Measurements from ENCODE around the gene ADAMTSL3.
"Not testable (repeated sequence)": the region's sequence is repeated elsewhere in the genome, so short reads cannot be mapped to it uniquely, and the experiment has no call there.

Gene ADAMTSL3

DNA sequence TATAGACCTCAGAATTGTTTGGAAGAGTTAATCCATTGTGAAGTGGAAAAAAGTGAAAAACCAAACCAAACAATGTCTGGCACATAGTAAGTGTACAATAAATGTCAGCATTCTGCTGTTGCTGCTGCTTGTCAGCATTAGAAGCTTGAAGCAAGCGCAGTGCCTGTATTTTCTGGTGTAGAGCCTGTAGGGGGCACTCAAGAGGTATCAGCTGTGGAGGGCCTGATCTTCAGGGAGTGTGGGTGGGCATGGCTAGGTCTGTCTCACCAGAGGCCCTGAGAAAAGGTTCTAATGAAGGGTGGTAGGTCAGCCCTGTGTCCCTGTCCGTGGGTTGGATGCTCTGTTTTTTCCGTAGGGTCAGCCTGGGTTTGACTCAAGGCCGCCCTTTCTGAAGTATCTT is 3.6 kb downstream of the ADAMTSL3 start:
- no peak for DNase-seq

DNA sequence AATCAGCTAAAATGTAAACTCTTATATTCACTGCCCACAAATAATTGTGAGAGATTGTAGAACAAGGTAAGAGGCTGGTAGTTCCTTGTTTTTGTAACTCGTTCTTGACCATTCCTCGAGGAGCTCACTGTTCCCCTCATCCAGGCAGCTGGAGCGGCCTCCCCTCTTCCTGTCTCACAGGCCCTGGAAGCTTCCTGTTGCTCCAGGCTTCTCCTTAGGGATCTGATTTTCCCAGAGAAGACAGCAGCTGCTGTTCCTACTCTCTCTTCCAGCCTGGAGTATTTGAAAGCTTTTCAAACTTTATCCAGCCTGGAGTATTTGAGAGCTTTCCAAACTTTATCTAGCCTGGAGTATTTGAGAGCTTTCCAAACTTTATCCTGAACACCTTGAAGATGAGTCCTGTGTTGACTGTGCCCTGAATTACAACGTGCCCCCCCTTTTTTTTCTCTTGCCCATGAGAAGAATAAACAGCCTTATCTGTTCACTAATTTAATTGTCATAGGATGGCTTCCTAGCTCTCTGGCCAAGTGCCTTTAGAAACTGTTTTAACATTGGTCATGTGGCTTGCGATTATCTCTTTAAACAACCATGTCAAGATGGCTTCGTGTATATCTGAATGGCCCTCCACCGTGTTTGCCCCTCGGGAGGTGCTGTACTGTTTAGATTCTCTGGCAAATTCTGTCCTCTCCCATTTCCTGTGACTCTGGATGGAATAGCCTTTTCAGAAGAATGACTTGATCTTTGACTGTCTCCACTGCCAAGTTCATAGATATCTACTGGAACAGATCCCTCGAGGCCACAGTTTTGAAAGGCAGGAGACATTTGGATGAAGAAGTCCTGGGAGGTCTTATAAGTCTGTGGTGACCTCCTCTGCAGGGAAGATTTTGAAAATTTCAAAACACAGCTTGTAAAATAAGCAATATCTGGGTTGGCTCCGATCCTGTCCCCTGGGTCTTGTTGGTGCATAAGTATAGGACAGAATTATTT is 4.8 kb downstream of the ADAMTSL3 start:
- DNase-seq = no peak

DNA sequence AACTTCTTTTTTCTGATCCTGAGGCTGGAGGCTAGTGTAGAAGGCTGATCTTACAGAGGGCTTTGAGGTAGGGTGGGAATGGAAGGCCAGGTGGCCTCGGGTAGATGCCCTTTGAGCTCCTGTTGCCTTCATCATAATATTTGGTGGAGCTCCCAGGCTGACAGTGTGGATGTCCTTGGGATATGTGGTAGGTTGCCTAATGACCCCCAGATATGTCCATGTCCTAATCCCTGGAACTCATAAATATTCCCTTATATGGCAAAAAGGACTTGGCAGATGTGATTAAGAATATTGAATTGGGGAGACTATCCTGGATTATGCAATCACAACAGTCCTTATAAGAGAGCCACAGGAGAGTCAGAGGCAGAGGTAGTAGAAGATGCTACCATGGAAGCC is 5.5 kb downstream of the ADAMTSL3 start:
- no peak for DNase-seq

- DNase-seq = no peak
These were observed 11.6 kb downstream of the ADAMTSL3 start for GRCh38 chr15:83665480-83665879.

DNA sequence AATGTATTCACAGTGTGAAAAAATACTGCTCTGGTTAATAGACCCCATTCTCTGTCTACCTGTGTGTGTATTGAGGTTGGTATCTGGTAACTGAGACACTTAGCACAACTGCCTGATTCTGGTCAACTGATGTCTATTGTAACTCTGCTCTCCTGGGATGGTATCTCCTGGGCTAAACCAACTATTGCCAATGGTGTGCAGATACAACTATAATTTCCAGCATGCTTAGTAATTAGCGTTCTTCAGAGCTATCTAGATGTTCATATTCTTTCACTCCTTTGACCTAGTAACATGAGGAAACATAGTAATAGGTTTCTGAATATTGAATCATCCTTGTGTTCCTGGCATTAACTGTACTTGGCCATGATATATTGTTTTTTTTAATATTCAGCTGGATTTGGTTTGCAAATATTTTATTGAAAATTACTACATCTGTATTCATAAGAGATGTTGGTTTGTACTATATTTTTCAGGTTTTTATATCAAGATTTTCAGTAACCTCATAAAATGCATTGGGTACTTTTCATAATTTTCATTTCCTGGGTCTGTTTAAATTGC is 16.8 kb downstream of the ADAMTSL3 start:
- no peak for DNase-seq

DNA sequence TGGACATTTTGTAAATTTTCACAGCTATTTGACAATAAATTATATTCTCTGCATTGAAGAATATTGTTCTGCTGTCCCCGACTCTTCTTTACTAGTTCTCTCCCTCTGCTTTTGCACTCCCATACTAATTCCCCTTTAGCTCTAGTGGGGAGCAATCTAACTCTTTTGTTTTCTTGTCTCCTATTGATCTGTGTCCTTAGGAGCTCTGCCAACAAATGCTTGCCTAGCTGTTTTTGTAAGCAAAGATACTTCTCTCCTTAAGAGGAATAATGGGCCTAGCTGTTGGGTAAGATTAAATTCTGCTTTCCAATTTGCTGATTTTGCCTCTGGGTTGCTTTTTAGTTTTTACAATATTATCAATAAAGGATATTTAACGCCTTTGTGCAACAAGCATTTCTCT is 17.7 kb downstream of the ADAMTSL3 start:
- no peak for DNase-seq

DNA sequence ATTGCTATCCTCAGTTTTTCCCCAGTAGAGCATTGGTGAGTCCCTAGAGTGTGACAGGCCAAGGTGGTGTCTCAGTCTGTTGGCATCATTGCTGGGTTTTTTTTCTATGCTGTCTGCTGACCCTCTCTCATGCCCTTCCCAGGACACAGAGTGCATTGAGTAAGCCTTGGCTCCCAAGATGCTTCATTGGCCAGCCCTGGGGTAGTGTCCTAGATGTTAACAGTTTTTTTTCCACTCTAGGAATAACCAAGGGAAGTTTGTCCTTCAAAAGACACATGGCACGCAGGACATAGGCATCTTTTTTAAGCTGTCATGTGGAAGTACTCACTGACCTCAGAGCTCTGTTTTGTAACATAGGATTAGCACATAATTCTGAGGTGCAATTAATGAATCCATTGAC is 19.5 kb downstream of the ADAMTSL3 start:
- DNase-seq = no peak

DNA sequence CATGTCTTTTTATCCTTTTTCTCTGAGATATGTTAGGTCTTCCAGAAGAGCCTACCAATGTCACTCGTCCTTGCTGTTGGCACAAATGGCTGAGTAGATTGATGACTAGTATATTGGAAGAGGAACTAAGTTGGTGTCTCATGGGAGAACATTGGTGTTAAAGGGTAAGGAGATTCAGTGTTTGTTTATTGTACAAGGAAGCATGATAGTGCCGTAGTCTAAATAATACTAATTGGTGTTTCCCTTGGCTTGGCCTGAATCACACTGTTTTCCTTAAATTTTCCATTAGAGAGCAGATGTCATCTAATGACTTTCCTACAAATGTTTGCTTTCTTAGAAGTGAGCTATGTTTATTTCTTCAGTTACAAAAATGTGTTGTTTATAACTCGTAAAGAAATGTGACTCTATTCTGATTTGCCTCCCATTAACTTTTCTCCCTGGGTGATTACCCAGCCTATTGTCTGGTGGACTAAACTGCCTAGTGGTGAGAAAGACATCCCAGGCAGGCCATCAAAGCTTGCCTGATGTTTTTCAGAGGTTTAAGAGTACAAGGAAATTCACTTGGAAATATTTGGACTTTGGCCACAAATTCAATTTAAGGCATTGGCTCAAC is 28.7 kb downstream of the ADAMTSL3 start:
- DNase-seq = no peak

- no peak for DNase-seq
These were observed 32.0 kb downstream of the ADAMTSL3 start for GRCh38 chr15:83685916-83686332.

GRCh38 chr15:83688201-83688600 is 34.3 kb downstream of the ADAMTSL3 start:
- DNase-seq = no peak

DNA sequence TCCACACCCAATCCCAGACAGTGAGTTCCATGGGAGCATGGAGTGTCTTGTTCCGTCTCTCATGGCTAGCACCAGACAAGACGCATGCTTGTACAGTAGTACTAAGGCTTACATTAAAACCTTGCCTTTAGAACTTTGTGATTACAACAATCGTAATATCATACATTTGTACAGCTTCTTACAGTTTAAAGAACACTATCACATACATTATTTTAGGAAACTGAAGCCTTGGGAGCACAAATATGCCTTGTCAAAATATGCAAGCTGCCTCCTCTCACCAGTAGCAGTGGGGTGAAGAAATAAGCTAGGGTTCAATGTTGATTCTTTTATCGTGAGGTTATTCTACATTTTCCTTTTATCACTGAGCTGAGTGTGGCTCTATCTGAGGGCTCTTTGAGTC is 36.8 kb downstream of the ADAMTSL3 start:
- DNase-seq = no peak

GRCh38 chr15:83692746-83693581 is 39.0 kb downstream of the ADAMTSL3 start:
- DNase-seq = no peak

DNA sequence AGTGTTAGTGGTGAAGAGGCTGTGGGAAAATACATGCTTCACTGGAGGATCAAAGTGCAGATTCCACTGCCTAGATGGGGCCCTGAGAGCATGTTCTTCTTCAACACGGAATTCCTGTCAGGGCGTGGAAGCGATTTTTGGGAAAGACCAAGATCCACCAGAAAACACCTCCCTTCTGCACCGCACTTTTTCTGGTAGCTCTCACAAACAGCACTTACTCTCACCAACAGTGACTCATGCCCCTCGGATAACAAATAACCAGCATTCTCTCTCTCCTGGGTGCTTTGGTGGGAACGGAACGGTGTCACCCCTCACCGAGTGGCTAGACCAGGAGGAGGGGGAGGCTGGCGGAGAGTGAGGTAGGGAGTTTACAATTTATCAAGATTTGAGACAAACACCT is 40.1 kb downstream of the ADAMTSL3 start:
- no peak for DNase-seq

DNA sequence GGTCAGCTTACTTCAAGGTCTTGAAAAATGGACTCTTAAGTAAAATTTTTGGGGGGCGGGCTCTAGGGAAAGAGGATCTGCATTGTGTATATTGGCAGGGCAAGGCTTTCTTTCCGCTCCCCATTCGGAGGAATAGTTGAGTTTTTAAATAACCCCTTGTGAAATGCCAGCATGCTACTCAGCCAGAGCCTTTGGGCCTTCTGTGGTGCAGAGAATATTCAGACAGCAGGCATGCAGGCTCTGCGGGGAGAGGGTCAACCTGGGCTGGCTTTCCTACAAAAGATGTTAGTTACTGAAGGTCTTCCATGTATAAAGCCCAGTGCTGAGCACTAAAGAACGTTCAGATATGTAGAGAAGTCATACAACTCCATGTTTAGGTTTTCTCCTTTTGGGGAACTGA is 40.6 kb downstream of the ADAMTSL3 start:
- no peak for DNase-seq

DNA sequence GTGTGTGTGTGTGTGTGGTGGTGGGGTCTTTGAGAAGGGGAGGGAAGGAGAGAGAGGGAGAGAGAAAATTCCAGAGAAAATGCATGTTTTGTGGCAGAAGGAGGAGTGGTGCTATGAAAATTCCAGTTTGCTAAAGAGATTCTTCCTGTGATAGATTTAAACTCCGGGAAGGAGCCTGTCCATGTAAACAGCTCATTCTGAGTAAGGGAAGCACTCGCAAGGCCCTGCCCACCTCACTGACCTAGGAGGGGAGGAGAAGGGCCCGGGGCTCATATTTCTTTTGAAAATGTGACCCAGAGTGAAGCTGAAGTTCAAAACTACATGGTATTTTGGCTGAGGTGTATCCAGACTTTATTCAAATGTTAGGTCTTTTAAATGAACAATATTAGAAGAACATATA is 41.3 kb downstream of the ADAMTSL3 start:
- DNase-seq = no peak

GRCh38 chr15:83695901-83696425 is 42.0 kb downstream of the ADAMTSL3 start:
- no peak for DNase-seq

DNA sequence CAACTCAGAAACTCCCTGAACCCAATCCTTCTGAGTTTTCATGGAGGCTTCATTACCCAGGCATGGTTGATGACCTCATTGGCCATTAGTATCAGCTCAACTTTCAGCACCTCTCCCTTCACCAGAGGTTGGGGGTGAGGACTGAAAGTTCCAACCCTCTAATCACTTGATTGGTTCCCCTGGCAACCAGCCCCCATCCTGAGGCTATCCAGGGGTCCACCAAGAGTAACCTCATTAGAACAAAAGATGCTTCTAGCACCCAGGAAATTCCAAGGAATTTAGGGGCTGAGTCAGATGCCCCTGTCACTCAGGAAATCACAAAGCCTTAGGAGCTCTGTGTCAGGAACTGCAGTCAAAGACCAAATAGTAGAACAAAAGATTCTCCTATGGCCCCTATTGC is 43.8 kb downstream of the ADAMTSL3 start:
- no peak for DNase-seq

GRCh38 chr15:83698294-83698693 is 44.4 kb downstream of the ADAMTSL3 start:
- DNase-seq = no peak

DNA sequence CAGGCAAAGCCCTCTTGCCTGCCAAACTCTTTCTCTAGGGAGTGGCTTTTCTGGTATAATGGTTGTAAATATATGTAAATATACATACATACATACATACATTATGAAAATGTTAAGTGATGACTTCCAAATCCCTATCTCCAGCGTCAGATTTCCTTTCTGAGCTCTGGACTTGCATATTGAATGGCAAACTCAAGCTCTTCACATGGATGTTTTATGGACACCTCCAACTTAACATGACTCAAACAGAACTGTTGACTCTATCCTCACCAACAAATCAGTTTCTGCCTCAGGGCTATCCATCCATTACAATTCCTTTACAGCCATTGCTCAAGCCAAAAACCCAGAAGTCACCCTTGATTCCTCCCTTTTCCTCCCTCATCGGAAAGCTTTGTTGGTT is 45.1 kb downstream of the ADAMTSL3 start:
- DNase-seq = no peak

DNA sequence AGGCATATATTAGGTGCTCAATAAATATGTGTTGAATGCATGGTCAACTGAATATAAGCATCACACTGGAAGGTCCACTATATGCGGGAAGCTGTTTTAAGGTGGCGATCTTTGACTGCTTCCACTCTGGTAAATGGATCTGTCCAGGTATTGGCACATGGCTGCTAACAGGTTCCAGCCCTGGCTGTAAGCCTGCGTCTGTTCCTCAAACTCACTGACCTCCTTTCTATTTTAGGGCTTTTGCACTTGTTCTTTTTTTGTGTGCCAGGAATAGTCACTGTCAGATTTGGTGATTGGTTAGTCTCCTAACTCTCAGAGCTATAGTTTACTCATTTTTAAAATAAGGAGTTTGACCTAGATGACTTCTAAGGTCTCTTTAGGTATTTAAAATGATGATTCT is 46.2 kb downstream of the ADAMTSL3 start:
- no peak for DNase-seq

DNA sequence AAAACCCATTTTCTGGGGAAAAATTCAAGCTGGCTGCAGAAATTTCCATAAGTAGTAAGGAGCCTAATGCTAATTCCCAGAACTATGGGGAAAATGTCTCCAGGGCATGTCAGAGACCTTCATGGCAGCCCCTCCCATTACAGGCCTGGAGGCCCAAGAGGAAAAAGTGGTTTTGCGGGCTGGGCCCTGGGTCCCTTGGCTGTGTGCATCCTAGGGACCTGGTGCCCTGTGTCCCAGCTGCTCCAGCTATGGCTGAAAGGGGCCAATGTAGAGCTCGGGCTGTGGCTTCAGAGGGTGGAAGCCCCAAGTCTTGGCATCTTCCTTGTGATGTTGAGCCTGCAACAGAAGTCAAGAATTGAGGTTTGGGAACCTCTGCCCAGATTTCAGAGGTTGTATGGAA is 48.4 kb downstream of the ADAMTSL3 start:
- not testable (repeated sequence) for DNase-seq

DNA sequence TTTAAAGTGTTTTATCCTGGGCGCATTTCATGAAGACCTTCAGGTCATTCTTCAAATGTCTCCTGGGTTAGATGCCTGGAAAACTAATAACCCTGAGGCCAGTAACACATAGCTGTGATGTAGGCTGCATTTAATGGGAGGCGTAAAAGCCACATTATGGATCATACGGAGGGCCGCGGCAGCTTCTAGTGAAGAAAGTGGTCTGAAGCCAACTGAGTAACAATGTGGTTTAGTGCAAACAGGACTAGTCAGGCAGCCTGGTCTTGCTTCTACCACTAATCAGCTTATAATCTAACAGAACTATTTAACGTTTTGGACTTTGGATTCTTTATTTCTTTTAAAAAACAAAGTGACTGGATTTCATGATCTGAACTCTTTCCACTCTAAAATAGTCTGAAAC is 54.4 kb downstream of the ADAMTSL3 start:
- no peak for DNase-seq

- no peak for DNase-seq
These were observed 55.3 kb downstream of the ADAMTSL3 start for GRCh38 chr15:83709241-83709640.

Data from NCI-H187 (cell line).